Measurements from ENCODE around the gene SEPSECS. TPM values are rescaled to one million over a fixed set of nuclear protein-coding genes. Genes with fewer than 3 reads are reported as not detected.

The SEPSECS gene
- total and polyA plus RNA-seq, 2 donors (not counting 3 experiments of a cell fraction or from before 2014, with no cell fraction given) = 2.8 to 8.3 TPM

DNA sequence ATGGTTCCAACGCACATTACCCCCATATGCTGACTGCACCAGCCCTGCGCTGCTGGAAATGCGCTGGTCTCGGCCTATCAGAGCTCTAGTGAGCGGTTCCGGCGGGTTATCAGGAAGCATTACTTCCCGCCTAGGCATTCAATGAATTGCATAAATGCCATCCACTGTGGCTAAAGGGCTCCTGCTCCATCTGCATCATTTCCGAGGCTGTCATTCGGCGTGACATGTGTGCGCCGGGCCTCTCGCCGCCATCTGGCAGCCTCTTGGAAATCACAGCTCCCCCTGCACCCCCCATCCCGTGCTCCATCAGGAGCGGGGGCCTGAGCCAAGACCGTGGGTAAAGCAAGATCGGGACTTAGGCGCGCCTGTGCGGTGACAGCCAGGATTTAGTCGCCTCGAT, 64.4 kb downstream of the SEPSECS start:
- CTCF ChIA-PET = no interaction called here
- no peaks in the 10 kb centered on the region for H3K9me3 ChIP-seq (replicated peaks; ENCODE audit: control insufficient read depth, insufficient read depth, low read length)
- H3K79me2 ChIP-seq (ENCODE audit: control insufficient read depth, insufficient read depth, low read length) = no peaks in the 10 kb centered on the region
- no peak overlapping the region for H3K4me2 ChIP-seq (ENCODE audit: insufficient read depth, low read length)
- TF ChIP-seq, protein P1, sequence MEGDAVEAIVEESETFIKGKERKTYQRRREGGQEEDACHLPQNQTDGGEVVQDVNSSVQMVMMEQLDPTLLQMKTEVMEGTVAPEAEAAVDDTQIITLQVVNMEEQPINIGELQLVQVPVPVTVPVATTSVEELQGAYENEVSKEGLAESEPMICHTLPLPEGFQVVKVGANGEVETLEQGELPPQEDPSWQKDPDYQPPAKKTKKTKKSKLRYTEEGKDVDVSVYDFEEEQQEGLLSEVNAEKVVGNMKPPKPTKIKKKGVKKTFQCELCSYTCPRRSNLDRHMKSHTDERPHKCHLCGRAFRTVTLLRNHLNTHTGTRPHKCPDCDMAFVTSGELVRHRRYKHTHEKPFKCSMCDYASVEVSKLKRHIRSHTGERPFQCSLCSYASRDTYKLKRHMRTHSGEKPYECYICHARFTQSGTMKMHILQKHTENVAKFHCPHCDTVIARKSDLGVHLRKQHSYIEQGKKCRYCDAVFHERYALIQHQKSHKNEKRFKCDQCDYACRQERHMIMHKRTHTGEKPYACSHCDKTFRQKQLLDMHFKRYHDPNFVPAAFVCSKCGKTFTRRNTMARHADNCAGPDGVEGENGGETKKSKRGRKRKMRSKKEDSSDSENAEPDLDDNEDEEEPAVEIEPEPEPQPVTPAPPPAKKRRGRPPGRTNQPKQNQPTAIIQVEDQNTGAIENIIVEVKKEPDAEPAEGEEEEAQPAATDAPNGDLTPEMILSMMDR (IDR thresholded peaks at IDR 0.05; ENCODE audit: extremely low read depth in 1 of 2, insufficient read depth in 1 of 2, low read depth in 1 of 2, low read length in 2 of 2) = no peak
- no peak for TF ChIP-seq POLR2A (IDR thresholded peaks at IDR 0.05; ENCODE audit: low read depth, low read length)
- TF ChIP-seq FOS (IDR thresholded peaks at IDR 0.05; ENCODE audit: borderline replicate concordance, insufficient read depth, low read length) = no peak
- no peak for TF ChIP-seq EZH2 (IDR thresholded peaks at IDR 0.05; ENCODE audit: borderline replicate concordance, low read depth, low read length, severe bottlenecking)
- no peak for TF ChIP-seq GATA2 (IDR thresholded peaks at IDR 0.05; ENCODE audit: insufficient read depth, insufficient read length, low read depth, low read length)
- TF ChIP-seq POLR2AphosphoS5 (IDR thresholded peaks at IDR 0.05; ENCODE audit: insufficient read depth, low read depth, low read length) = no peak
- TF ChIP-seq, protein P2, sequence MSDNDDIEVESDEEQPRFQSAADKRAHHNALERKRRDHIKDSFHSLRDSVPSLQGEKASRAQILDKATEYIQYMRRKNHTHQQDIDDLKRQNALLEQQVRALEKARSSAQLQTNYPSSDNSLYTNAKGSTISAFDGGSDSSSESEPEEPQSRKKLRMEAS (IDR thresholded peaks at IDR 0.05; ENCODE audit: insufficient read depth, insufficient read length) = no peak
- no peak for TF ChIP-seq JUN (IDR thresholded peaks at IDR 0.05; ENCODE audit: borderline replicate concordance, insufficient read depth, insufficient read length, low read depth)
- no peak for TF ChIP-seq MYC (IDR thresholded peaks at IDR 0.05; ENCODE audit: low read depth, low read length)
- no peak overlapping the region for H2AFZ ChIP-seq (ENCODE audit: low read depth, low read length)
- no peak for DNase-seq (ENCODE audit: low read depth, low spot score)
- dilution Hi-C loops (cut with MboI; ENCODE audit: extremely low pct_ligation_motif_present, low sequenced_read_pairs) = no loop called here
- H3K4me1 ChIP-seq (ENCODE audit: control insufficient read depth, extremely low read depth, insufficient read depth, low read length) = no peaks in the 10 kb centered on the region
- H3K9ac ChIP-seq (replicated peaks; ENCODE audit: extremely low read depth, insufficient read depth, low read length) = no peak overlapping the region
- H4K20me1 ChIP-seq (replicated peaks; ENCODE audit: control insufficient read depth, extremely low read depth, insufficient read depth, low read length) = no peaks in the 10 kb centered on the region
- POLR2A ChIA-PET = no interaction called here
- no TSS peak for BruUV-seq (replicated peaks)
- no peaks in the 10 kb centered on the region for H3K27me3 ChIP-seq (ENCODE audit: control insufficient read depth in 2 of 2, insufficient read depth in 2 of 2, low read length in 2 of 2)
- intact Hi-C loops (cut with micrococcal nuclease) = no loop called here
- no peak for FAIRE-seq
- no peaks in the 10 kb centered on the region for H3K9me1 ChIP-seq (replicated peaks; ENCODE audit: control insufficient read depth, extremely low read depth, insufficient read depth, low read length)
- no peak overlapping the region for H3K4me3 ChIP-seq (replicated peaks in 1 of 3; ENCODE audit: insufficient read depth in 1 of 3, low read depth in 1 of 3, low read length in 3 of 3)
- no peak overlapping the region for H3K27ac ChIP-seq (ENCODE audit: insufficient read depth, low read depth, low read length)
- H3K36me3 ChIP-seq (ENCODE audit: control insufficient read depth in 2 of 2, extremely low read depth in 1 of 2, insufficient read depth in 2 of 2, low read length in 2 of 2) = no peaks in the 10 kb centered on the region
